Neural cell (in vitro differentiated cells): ENCODE results near the gene PTGER3. TPM values are rescaled to one million over a fixed set of nuclear protein-coding genes. Genes with fewer than 3 reads are reported as not detected.

ENCODE experiments used
- H2AFZ ChIP-seq: fragments of 200-600, 300-800 bp; sonication (generic), shearing (Covaris generic); 2 replicates; pipeline ENCODE4 v1.6.0; 2014; ENCODE audit warnings: low read depth, mild to moderate bottlenecking, antibody characterized with exemption, low read length, moderate library complexity
- H3F3A ChIP-seq: fragments of 200-600 bp; shearing (Covaris generic); 2 replicates; pipeline ENCODE4 v1.6.1; 2016; ENCODE audit warnings: mild to moderate bottlenecking, moderate library complexity, mixed read lengths, antibody characterized with exemption, low read length; ENCODE audit not compliant: insufficient read depth, poor library complexity, severe bottlenecking
- H3K27ac ChIP-seq: fragments of 200-600, 300-800 bp; sonication (generic), shearing (Covaris generic); 2 replicates; pipeline ENCODE4 v1.5.1; 2014; ENCODE audit warnings: mild to moderate bottlenecking, low read length, moderate library complexity
- H3K27me3 ChIP-seq: fragments of 300-800, 200-600 bp; sonication (generic), shearing (Covaris generic); 2 replicates; pipeline ENCODE4 v1.6.0; 2014; ENCODE audit warnings: mild to moderate bottlenecking, low read depth, low read length, moderate library complexity; ENCODE audit not compliant: insufficient read depth
- H3K36me3 ChIP-seq: fragments of 300-800, 200-600 bp; sonication (generic), shearing (Covaris generic); 2 replicates; pipeline ENCODE4 v1.5.1; 2014; ENCODE audit warnings: mild to moderate bottlenecking, antibody characterized with exemption, low read length, moderate library complexity; ENCODE audit not compliant: insufficient read depth
- H3K4me2 ChIP-seq: fragments of 300-800, 200-600 bp; sonication (generic), shearing (Covaris generic); 2 replicates; pipeline ENCODE4 v1.6.0; 2014; ENCODE audit warnings: mild to moderate bottlenecking, low read length
- H3K4me3 ChIP-seq: fragments of 300-800, 200-600 bp; sonication (generic), shearing (Covaris generic); 2 replicates; pipeline ENCODE4 v1.5.1; 2014; ENCODE audit warnings: mild to moderate bottlenecking, low read length, moderate library complexity
- H3K79me2 ChIP-seq: fragments of 200-600 bp; shearing (Covaris generic); replicated peaks from 2 replicates; pipeline ENCODE4 v1.6.0; 2014; ENCODE audit warnings: mild to moderate bottlenecking, low read length, moderate library complexity; ENCODE audit not compliant: insufficient read depth
- H3K9ac ChIP-seq: fragments of 300-800, 200-600 bp; sonication (generic), shearing (Covaris generic); 2 replicates; pipeline ENCODE4 v1.6.1; 2016; ENCODE audit warnings: mild to moderate bottlenecking, low read length, mixed read lengths
- H3K9me2 ChIP-seq: fragments of 200-600 bp; shearing (Covaris generic); 2 replicates; pipeline ENCODE4 v1.6.1; 2016; ENCODE audit warnings: mild to moderate bottlenecking, low read length, mixed read lengths; ENCODE audit not compliant: insufficient read depth
- H3K9me3 ChIP-seq: fragments of 200-600, 300-800 bp; sonication (generic), shearing (Covaris generic); 2 replicates; pipeline ENCODE4 v1.6.1; 2016; ENCODE audit warnings: mild to moderate bottlenecking, mixed run types, low read length, moderate library complexity, mixed read lengths
- H4K20me1 ChIP-seq: fragments of 200-600 bp; shearing (Covaris generic); 2 replicates; pipeline ENCODE4 v1.6.1; 2016; ENCODE audit warnings: mild to moderate bottlenecking, mixed run types; ENCODE audit not compliant: insufficient read depth
- EP300 ChIP-seq: fragments of 450-650 bp; conservative IDR thresholded peaks from 2 replicates; pipeline ENCODE4 v1.6.1; 2014; ENCODE audit warnings: antibody characterized with exemption, mild to moderate bottlenecking, moderate library complexity; ENCODE audit not compliant: poor library complexity, severe bottlenecking
- EZH2 ChIP-seq: fragments of 200-600, 300-800 bp; shearing (Covaris generic), sonication (generic); IDR thresholded peaks from 2 replicates; pipeline ENCODE4 v1.6.1; 2014; ENCODE audit warnings: antibody characterized with exemption, low read length, borderline replicate concordance, mild to moderate bottlenecking; ENCODE audit not compliant: insufficient read depth, poor library complexity, severe bottlenecking
- MXI1 ChIP-seq: fragments of 450-650 bp; conservative IDR thresholded peaks from 2 replicates; pipeline ENCODE4 v1.6.1; 2014; ENCODE audit warnings: antibody characterized with exemption, mild to moderate bottlenecking; ENCODE audit not compliant: poor library complexity, severe bottlenecking
- POLR2AphosphoS5 ChIP-seq: IDR thresholded peaks from 2 replicates; pipeline ENCODE4 v1.6.1; 2012
- RAD21 ChIP-seq: fragments of 450-650 bp; conservative IDR thresholded peaks from 2 replicates; pipeline ENCODE4 v1.6.1; 2014; ENCODE audit warnings: antibody characterized with exemption, mild to moderate bottlenecking, moderate library complexity
- REST ChIP-seq: IDR thresholded peaks from 2 replicates; pipeline ENCODE4 v1.6.1; 2012; ENCODE audit warnings: borderline replicate concordance
- SMC3 ChIP-seq: fragments of 450-650 bp; conservative IDR thresholded peaks from 2 replicates; pipeline ENCODE4 v1.6.1; 2014; ENCODE audit warnings: antibody characterized with exemption, mild to moderate bottlenecking, moderate library complexity; ENCODE audit not compliant: poor library complexity
- TAF1 ChIP-seq: IDR thresholded peaks from 2 replicates; pipeline ENCODE4 v1.6.1; 2012; ENCODE audit warnings: low read depth
- polyA plus RNA-seq: library from polyadenylated mRNA; depleted of rRNA; stranded (reverse); fragments of >200 nt; gene quantifications from 2 replicates; pipeline ENCODE4 v1.2.3, GENCODE V29; 2014
- TF ChIP-seq, protein P1 (sequence below): fragments of 450-650 bp; IDR thresholded peaks from 2 replicates; pipeline ENCODE4 v1.5.1; 2014; ENCODE audit warnings: antibody characterized with exemption, mild to moderate bottlenecking, moderate library complexity; ENCODE audit not compliant: poor library complexity, severe bottlenecking

PTGER3 gene
- polyA plus RNA-seq, 1 donor from 2014 or later: 1.7 TPM

DNA sequence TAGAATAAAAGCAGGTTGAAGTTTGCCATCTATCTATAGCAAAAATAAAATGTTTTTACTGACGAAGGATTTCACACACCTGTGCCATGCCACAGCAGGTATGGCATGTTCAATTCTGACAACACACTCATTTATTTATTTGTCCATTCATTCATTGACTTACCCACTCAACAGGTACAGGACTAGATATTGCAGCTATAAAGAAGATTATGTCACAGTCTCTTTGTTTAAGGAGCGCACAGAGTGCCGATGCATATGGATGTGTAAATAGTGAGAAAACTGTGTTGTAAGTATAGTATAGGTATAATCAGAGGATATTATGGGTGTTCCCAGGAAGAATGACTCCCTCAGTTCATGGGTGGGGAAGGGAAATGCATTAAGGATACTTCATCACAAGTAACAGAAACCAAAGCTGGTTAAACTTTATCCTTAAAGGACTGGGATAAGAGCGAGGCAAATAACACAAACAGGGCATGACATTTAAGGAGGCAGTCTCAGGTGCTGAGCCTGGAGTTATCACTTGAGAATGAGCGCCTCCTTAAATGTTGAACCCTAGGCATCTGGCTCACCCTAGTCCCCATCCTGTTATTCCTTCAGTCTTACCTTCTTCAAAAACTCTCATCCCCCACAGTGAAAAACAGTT is 41.1 kb upstream of the PTGER3 start:
- Histone ChIP-seq H2AFZ (no peak overlapping the region), H3K4me3 (no peak overlapping the region), H3K4me2 (no peak overlapping the region), H3K79me2 (no peaks in the 10 kb centered on the region), H3F3A (no peaks in the 10 kb centered on the region), H4K20me1 (no peaks in the 10 kb centered on the region), H3K9ac (no peak overlapping the region), H3K27ac (no peak overlapping the region), H3K9me3 (no peaks in the 10 kb centered on the region), H3K9me2 (no peaks in the 10 kb centered on the region), H3K36me3 (no peaks in the 10 kb centered on the region), H3K27me3 (no peaks in the 10 kb centered on the region)
- no peak for TF ChIP-seq RAD21
- TF ChIP-seq POLR2AphosphoS5: no peak
- no peak for TF ChIP-seq EZH2
- TF ChIP-seq SMC3: no peak
- no peak for TF ChIP-seq EP300
- TF ChIP-seq MXI1: no peak
- TF ChIP-seq, protein P1, sequence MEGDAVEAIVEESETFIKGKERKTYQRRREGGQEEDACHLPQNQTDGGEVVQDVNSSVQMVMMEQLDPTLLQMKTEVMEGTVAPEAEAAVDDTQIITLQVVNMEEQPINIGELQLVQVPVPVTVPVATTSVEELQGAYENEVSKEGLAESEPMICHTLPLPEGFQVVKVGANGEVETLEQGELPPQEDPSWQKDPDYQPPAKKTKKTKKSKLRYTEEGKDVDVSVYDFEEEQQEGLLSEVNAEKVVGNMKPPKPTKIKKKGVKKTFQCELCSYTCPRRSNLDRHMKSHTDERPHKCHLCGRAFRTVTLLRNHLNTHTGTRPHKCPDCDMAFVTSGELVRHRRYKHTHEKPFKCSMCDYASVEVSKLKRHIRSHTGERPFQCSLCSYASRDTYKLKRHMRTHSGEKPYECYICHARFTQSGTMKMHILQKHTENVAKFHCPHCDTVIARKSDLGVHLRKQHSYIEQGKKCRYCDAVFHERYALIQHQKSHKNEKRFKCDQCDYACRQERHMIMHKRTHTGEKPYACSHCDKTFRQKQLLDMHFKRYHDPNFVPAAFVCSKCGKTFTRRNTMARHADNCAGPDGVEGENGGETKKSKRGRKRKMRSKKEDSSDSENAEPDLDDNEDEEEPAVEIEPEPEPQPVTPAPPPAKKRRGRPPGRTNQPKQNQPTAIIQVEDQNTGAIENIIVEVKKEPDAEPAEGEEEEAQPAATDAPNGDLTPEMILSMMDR: no peak
- TF ChIP-seq REST: no peak
- TF ChIP-seq TAF1: no peak

GRCh38 chr1:71087713-71088112 is 40.1 kb upstream of the PTGER3 start:
- Histone ChIP-seq H3K9me3 (no peaks in the 10 kb centered on the region), H2AFZ (no peak overlapping the region), H3K9me2 (no peaks in the 10 kb centered on the region), H4K20me1 (no peaks in the 10 kb centered on the region), H3K4me2 (no peak overlapping the region), H3K4me3 (no peak overlapping the region), H3K79me2 (no peaks in the 10 kb centered on the region), H3K9ac (no peak overlapping the region), H3K27me3 (no peaks in the 10 kb centered on the region), H3K36me3 (no peaks in the 10 kb centered on the region), H3K27ac (no peak overlapping the region), H3F3A (no peaks in the 10 kb centered on the region)
- no peak for TF ChIP-seq EP300
